GM23248 (cell line): Measurements from ENCODE around the gene LRSAM1. TPM values are rescaled to one million over a fixed set of nuclear protein-coding genes. Genes with fewer than 3 reads are reported as not detected.

Source experiments
- DNase-seq: peaks from one replicate; pipeline ENCODE4 v3.0.0-alpha.2; 2015
- H2AFZ ChIP-seq: fragments of 200-600 bp; sonication (generic); 2 replicates; pipeline ENCODE4 v1.6.1; 2016; ENCODE audit warnings: antibody characterized with exemption
- H3F3A ChIP-seq: fragments of 200-600 bp; sonication (generic); 2 replicates; pipeline ENCODE4 v1.6.1; 2016; ENCODE audit warnings: mild to moderate bottlenecking, antibody characterized with exemption, mixed run types; ENCODE audit not compliant: insufficient read depth
- H3K27ac ChIP-seq: fragments of 200-600 bp; sonication (generic); 2 replicates; pipeline ENCODE4 v1.5.1; 2016; ENCODE audit warnings: mild to moderate bottlenecking
- H3K27me3 ChIP-seq: fragments of 200-600 bp; sonication (generic); replicated peaks from 2 replicates; pipeline ENCODE4 v1.6.1; 2016; ENCODE audit warnings: mild to moderate bottlenecking; ENCODE audit not compliant: insufficient read depth
- H3K36me3 ChIP-seq: fragments of 200-600 bp; sonication (generic); 2 replicates; pipeline ENCODE4 v1.6.1; 2016; ENCODE audit warnings: low read depth, mild to moderate bottlenecking
- H3K4me1 ChIP-seq: fragments of 200-600 bp; sonication (generic); 2 replicates; pipeline ENCODE4 v1.6.1; 2016; ENCODE audit warnings: mild to moderate bottlenecking; ENCODE audit not compliant: insufficient read depth
- H3K4me2 ChIP-seq: fragments of 200-600 bp; sonication (generic); one replicate; pipeline ENCODE4 v1.6.1; 2016; ENCODE audit warnings: mild to moderate bottlenecking; ENCODE audit not compliant: unreplicated experiment
- H3K4me3 ChIP-seq: fragments of 200-600 bp; sonication (generic); 2 replicates; pipeline ENCODE4 v1.5.1; 2016; ENCODE audit warnings: mild to moderate bottlenecking
- H3K79me2 ChIP-seq: fragments of 200-600 bp; sonication (generic); 2 replicates; pipeline ENCODE4 v1.6.1; 2016; ENCODE audit warnings: mild to moderate bottlenecking; ENCODE audit not compliant: insufficient read depth
- H3K9ac ChIP-seq: fragments of 200-600 bp; sonication (generic); 2 replicates; pipeline ENCODE4 v1.6.1; 2016; ENCODE audit warnings: mild to moderate bottlenecking
- H3K9me2 ChIP-seq: fragments of 200-600 bp; sonication (generic); 2 replicates; pipeline ENCODE4 v1.6.1; 2016; ENCODE audit warnings: mixed run types, mild to moderate bottlenecking, moderate library complexity; ENCODE audit not compliant: insufficient read depth
- H3K9me3 ChIP-seq: fragments of 200-600 bp; sonication (generic); one replicate; pipeline ENCODE4 v1.6.1; 2017; ENCODE audit warnings: low read depth
- H4K20me1 ChIP-seq: fragments of 200-600 bp; sonication (generic); 2 replicates; pipeline ENCODE4 v1.6.0; 2016; ENCODE audit not compliant: insufficient read depth
- EZH2 ChIP-seq: fragments of 200-600 bp; sonication (generic); IDR thresholded peaks from 2 replicates; pipeline ENCODE4 v1.6.1; 2018; ENCODE audit warnings: antibody characterized with exemption, mild to moderate bottlenecking; ENCODE audit not compliant: insufficient read depth, poor library complexity, severe bottlenecking
- EZH2phosphoT487 ChIP-seq: fragments of 200-600 bp; sonication (generic); IDR thresholded peaks from 2 replicates; pipeline ENCODE4 v1.6.1; 2018; ENCODE audit warnings: antibody characterized with exemption, moderate library complexity, mild to moderate bottlenecking, low read depth; ENCODE audit not compliant: insufficient read depth
- WGBS, 2 experiments: methylation state at CpG; one replicate each; pipeline ENCODE4 v1.1.6; 2015 to 2017; ENCODE audit warnings: low lambda C conversion rate in 2 of 2, low coverage in 1 of 2; ENCODE audit errors: missing lambda C conversion rate in 2 of 2; 5-methylcytosine and 5-hydroxymethylcytosine counted together
- in situ Hi-C: fragments of 300-500 bp; cut with MboI; formaldehyde crosslinking; loops from 2 replicates; pipeline ENCODE4 v1.15.0; 2020
- polyA plus RNA-seq: library from polyadenylated mRNA; unstranded; fragments of >200 nt; fragmentation: Nextera tagmentation; extraction: Ambion mirVana; gene quantifications from 2 replicates; pipeline ENCODE4 v1.2.1, GENCODE V29; 2016
- total RNA-seq: library from RNA; depleted of rRNA; stranded (reverse); fragments of >200 nt; shearing (Covaris generic); gene quantifications from 2 replicates; pipeline ENCODE4 v1.2.3, GENCODE V29; 2014

LRSAM1 gene
- total and polyA plus RNA-seq, 2 experiments from 2014 or later = 14.9 to 15.5 TPM

- H4K20me1 ChIP-seq = no peaks in the 10 kb centered on the region
- no peak overlapping the region for H3K27ac ChIP-seq
- H3K4me1 ChIP-seq = no peaks in the 10 kb centered on the region
- no peak overlapping the region for H2AFZ ChIP-seq
- in situ Hi-C loops = loop anchor here (5.0 kb wide), 1 partner anchor 84 kb away; no protein-coding TSS in a partner anchor
- no peak for DNase-seq
- H3K4me3 ChIP-seq = no peak overlapping the region
- 83 to 84% methylated on average over 13 to 20 of the region's 20 CpGs for WGBS, 2 experiments
- H3K36me3 ChIP-seq = peaks cover 54% of the 10 kb centered on the region; the same call in 1 of the 2 replicates
- no peak overlapping the region for H3K4me2 ChIP-seq
- no peaks in the 10 kb centered on the region for H3K9me3 ChIP-seq
- H3K9me2 ChIP-seq = no peaks in the 10 kb centered on the region
- no peak overlapping the region for H3K9ac ChIP-seq
- H3F3A ChIP-seq = peaks cover 44% of the 10 kb centered on the region
- no peaks in the 10 kb centered on the region for H3K27me3 ChIP-seq
- peaks cover 47% of the 10 kb centered on the region for H3K79me2 ChIP-seq
- TF ChIP-seq EZH2phosphoT487 (no peak), EZH2 (no peak)
These were observed 52.1 kb downstream of the LRSAM1 start for GRCh38 chr9:127503379-127503921.

- Histone ChIP-seq H3F3A (peaks cover 37% of the 10 kb centered on the region), H3K4me1 (no peaks in the 10 kb centered on the region), H3K27ac (peak overlapping the region; percentile 46), H3K9me3 (no peaks in the 10 kb centered on the region), H3K4me2 (no peak overlapping the region), H3K79me2 (peaks cover 55% of the 10 kb centered on the region), H3K4me3 (no peak overlapping the region), H3K9ac (no peak overlapping the region), H3K9me2 (no peaks in the 10 kb centered on the region), H3K36me3 (peaks cover 57% of the 10 kb centered on the region; the same call in 1 of the 2 replicates), H4K20me1 (no peaks in the 10 kb centered on the region), H2AFZ (no peak overlapping the region), H3K27me3 (no peaks in the 10 kb centered on the region)
- TF ChIP-seq EZH2phosphoT487 = no peak
- no peak for TF ChIP-seq EZH2
- in situ Hi-C loops = loop anchor here (5.0 kb wide), 1 partner anchor 83 kb away; no protein-coding TSS in a partner anchor
- 48 to 50% methylated on average over 25 of the region's 25 CpGs for WGBS, 2 experiments
- peak; percentile 83 for DNase-seq
These were observed 52.9 kb downstream of the LRSAM1 start for GRCh38 chr9:127503947-127504886.

- Histone ChIP-seq H3K4me3 (no peak overlapping the region), H3K27ac (peak overlapping the region; percentile 46; the same call in 1 of the 2 replicates), H3K4me2 (no peak overlapping the region), H3F3A (peaks cover 37% of the 10 kb centered on the region), H3K9me3 (no peaks in the 10 kb centered on the region), H3K36me3 (peaks cover 58% of the 10 kb centered on the region; the same call in 1 of the 2 replicates), H3K9ac (no peak overlapping the region), H3K27me3 (no peaks in the 10 kb centered on the region), H3K79me2 (peaks cover 60% of the 10 kb centered on the region), H3K4me1 (no peaks in the 10 kb centered on the region), H2AFZ (no peak overlapping the region), H3K9me2 (no peaks in the 10 kb centered on the region), H4K20me1 (no peaks in the 10 kb centered on the region)
- in situ Hi-C loops = loop anchor here (5.0 kb wide), 1 partner anchor 82 kb away; no protein-coding TSS in a partner anchor
- no peak for DNase-seq
- 97% methylated on average over 8 of the region's 8 CpGs for WGBS, 2 experiments
- no peak for TF ChIP-seq EZH2phosphoT487
- TF ChIP-seq EZH2 = no peak
These were observed 53.6 kb downstream of the LRSAM1 start for GRCh38 chr9:127504887-127505251.

- Histone ChIP-seq H3K79me2 (peaks cover 67% of the 10 kb centered on the region), H2AFZ (no peak overlapping the region), H4K20me1 (no peaks in the 10 kb centered on the region), H3K27me3 (no peaks in the 10 kb centered on the region), H3K9ac (0 out of 2 replicates have a peak overlapping the region, but pooled peaks have one; percentile 21), H3F3A (peaks cover 37% of the 10 kb centered on the region), H3K4me3 (no peak overlapping the region), H3K36me3 (peaks cover 62% of the 10 kb centered on the region), H3K9me2 (no peaks in the 10 kb centered on the region), H3K27ac (peak overlapping the region; percentile 27; the same call in 1 of the 2 replicates), H3K4me1 (no peaks in the 10 kb centered on the region), H3K9me3 (no peaks in the 10 kb centered on the region), H3K4me2 (no peak overlapping the region)
- WGBS, 2 experiments = 81 to 87% methylated on average over 14 to 16 of the region's 16 CpGs
- peak; percentile 68 for DNase-seq
- TF ChIP-seq EZH2phosphoT487 (no peak), EZH2 (no peak)
- in situ Hi-C loops = no loop called here
These were observed 54.2 kb downstream of the LRSAM1 start for GRCh38 chr9:127505396-127506116.
